ENCODE measurements around the gene SIL1.
A peak's percentile ranks its signal among the peaks of the same experiment; 100 is the strongest.
"Not testable (repeated sequence)": the region's sequence is repeated elsewhere in the genome, so short reads cannot be mapped to it uniquely, and the experiment has no call there.

Gene SIL1

GRCh38 chr5:139197710-139198669 lies at the start of gene SIL1:
TSS of gene SIL1 (minus strand) at chr5:139198368. CDS start at chr5:139127843, 70,525 bp downstream.
- DNase-seq = peak; percentile 91 to 97 (median 92)

- peak in 2 of 4 experiments; percentile 11 to 13 for DNase-seq
Measured at GRCh38 chr5:139246394-139246793, 48.2 kb upstream of the SIL1 start.

GRCh38 chr5:139245637-139246339 lies 47.6 kb upstream of the SIL1 start:
- DNase-seq = no peak

GRCh38 chr5:139243425-139243970 lies 45.3 kb upstream of the SIL1 start:
- no peak for DNase-seq

GRCh38 chr5:139241139-139241538 lies 43.0 kb upstream of the SIL1 start:
- DNase-seq = no peak

DNA sequence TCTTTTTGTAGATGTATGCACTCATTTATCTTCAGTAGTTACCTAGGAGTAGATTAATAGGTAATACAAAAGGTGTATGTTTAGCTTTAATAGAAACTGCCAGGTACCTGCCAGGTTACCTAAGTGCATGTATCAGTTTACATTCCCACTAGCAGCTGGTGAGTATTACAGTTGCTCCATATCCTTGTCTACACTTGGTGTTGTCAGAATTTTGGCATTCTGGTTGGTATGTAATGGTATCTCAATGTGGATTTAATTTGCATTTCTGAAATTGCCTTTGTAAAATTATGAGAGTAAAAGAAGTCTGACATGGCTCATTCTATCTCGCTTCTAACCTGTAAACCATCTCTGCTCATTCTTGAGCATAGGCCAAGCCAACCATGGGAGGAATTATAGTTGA lies 38.3 kb upstream of the SIL1 start:
- no peak for DNase-seq

- DNase-seq = no peak
Measured at GRCh38 chr5:139232147-139232724, 34.1 kb upstream of the SIL1 start.

DNA sequence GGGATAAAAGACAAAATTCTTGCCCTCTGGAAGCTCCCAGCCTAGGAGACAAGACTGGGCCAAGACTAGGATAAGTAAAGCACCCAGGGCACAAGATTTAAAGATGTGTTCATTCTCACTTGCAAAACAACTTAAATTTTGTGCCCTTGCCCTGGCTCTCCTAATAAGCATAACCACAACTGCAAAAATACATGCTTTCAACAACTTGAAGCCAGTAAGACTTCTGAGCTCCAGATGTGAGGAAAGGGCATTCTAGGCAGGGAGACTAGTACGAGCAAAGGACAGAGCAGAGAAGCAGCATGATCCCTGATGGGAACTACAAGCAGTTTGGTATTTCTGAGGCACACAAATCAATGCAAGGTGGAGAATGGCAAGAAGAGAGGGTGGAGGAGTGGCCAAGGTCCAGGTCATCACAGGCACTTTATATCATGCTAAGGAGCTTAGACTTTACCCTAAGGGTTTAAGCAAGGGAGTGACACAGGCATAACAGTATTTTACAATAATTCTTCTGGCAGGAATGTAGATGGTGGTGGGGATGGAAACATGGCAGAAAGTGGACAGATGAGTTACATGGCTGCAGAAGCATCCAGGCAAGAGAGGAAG lies 30.1 kb upstream of the SIL1 start:
- no peak for DNase-seq

DNA sequence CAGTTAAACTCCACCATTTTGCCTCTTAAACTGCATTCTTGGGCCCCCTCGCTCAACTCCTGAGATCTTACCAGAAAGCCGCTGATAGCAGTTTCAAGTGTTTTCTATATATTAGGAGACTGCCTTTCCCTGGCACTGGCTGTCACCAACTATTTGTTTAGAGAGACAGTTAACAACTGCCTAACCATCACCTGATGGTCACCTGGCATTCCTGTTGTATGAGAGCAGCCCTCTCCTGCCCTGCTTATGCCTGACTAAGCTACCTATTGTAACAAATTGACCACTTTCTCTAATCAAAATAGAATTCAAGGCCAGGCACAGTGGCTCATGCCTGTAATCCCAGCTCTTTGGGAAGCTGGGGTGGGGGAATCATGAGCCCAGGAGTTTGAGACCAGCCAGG lies 28.0 kb upstream of the SIL1 start:
- DNase-seq = no peak

- no peak for DNase-seq
Measured at GRCh38 chr5:139223481-139223880, 25.3 kb upstream of the SIL1 start.

DNA sequence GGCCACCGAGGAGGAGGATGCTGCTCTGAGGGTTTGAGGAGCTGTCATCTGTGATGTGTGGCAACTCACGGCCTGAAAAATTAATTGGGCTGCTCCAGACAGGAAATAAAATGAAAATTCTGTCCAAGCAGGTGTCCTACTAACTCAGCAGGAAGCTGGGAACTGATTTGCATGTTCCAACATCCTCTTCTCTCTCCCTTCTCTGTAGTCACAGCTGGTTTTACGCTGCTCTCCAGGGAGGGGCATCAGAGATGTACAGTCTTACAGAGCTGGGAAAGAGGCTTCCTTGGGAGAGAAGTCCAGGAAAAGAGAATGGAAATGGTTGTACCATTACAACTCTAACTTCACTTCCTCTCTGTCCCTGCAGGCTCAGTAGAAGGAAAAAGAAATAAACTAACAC lies 24.2 kb upstream of the SIL1 start:
- no peak for DNase-seq

DNA sequence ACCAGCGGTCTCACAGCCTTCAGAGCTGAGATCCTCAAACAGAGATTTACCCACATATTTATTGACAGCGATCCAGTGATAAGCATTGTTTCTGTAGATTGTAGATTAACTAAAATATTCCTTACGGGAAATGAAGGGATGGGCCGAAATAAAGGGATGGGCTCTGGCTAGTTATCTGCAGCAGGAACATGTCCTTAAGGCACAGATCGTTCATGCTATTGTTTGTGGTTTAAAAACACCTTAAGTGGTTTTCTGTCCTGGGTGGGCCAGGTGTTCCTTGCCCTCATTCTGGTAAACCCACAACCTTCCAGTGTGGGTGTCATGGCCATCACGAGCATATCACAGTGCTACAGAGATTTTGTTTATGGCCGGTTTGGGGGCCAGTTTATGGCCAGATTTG lies 19.9 kb upstream of the SIL1 start:
- not testable (repeated sequence) for DNase-seq

DNA sequence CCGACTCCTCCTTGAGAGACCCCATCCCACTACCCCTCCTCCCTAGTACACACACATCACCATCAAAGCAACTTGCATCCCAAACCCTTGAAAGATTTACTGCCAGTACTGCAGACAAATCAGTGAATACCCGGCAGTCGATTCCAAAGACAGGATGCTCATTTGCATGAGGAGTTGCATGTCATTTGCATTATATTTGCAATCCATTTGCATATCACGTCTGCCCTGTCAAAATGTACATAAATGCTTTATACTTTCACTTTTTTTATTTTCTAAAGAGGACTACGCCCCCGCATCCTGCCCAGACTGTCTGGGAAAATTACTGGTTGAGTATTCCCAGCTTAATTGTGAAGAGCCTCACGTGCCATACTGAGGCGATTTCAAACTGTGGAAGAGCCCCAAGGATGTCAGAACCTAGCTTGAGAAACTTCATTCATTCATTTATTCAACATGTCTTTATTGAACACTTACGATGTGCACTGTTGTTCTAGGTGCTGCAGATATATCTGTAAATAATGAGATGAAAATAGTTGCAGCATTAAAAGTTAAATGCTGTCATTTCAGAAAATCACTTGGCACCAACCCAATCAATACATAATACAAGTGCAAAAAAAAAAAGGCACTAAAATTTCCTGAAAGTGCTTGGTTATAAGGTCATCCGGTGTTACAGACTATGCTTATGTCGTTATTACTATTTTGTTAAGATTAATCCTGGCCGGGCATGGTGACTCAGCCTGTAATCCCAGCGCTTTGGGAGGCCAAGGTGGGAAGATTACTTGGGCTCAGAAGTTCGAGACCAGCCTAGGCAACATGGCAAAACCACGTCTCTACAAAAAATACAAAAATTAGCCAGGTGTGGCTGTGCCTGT lies 17.2 kb upstream of the SIL1 start:
- no peak for DNase-seq

- no peak for DNase-seq
Measured at GRCh38 chr5:139214646-139215045, 16.5 kb upstream of the SIL1 start.

DNA sequence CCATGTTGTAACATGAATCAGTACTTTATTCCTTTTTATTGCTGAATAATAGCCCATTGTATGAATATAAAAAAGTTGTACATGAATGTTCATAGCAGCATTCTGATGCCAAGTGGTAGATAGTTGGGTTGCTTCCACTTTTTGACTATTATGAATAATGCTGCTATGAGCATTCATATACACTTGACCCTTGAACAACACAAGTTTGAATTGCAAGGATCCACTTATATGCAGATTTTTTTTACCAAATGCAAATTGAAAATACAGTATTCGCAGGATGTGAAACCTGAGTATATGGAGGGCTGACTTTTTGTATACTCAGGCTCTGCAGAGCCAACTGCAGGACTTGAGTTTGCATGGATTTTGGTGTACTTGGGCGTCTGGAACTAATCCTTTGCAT lies 14.7 kb upstream of the SIL1 start:
- DNase-seq = no peak

- no peak for DNase-seq
Measured at GRCh38 chr5:139212486-139212885, 14.3 kb upstream of the SIL1 start.

DNA sequence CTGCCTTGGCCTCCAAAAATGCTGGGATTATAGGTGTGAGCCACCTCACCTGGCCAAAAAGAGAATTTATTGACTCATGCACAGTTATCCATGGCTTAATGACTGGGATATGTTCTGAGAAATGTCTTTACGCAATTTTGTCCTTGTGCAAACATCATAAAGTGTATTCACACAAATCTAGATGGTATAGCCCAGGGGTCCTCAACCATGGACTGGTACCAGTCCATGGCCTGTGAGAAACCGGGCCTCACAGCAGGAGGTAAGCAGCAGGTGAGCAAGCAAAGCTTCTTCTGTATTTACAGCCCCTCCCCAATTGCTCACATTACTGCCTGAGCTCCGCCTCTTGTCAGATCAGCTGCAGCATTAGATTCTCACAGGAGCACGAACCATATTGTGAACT lies 12.4 kb upstream of the SIL1 start:
- DNase-seq = no peak

GRCh38 chr5:139207297-139208000 lies 9.3 kb upstream of the SIL1 start:
- DNase-seq = no peak

DNA sequence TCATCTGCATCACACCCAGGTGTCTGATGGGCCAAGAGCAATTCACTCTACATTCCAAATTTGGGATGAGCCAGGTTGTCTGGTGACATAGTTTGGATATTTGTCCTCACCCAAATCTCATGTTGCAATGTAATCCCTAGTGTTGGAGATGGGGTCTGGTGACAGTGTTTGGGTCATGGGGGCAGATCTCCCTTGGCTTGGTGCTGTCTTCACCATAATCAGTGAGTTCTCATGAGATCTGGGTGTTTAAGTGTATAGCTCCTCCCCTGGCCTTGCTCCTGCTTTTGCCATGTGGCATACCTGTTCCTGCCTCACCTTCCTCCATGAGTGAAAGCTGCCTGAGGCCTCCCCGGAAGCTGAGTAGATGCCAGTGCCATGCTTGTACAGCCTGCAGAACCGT lies 7.4 kb upstream of the SIL1 start:
- DNase-seq = no peak

DNA sequence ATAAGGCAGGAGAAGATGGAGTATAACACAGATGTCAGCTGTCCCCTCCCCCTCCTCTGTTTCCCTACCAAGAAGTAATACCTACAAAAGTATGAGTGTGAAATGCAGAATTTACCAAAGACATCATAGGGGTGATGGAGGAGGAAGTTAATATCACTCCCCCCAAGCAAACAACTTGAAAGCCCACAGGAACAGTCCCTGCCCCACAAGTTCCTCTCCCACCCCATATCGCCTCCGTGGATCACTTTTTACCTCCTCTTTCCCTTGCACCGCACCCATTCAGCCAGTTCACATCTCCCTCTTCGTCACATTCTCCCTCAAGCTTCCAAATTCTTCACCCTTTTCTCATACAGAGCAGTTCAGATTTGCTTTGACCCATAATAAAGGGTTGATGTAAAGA lies 7.0 kb upstream of the SIL1 start:
- DNase-seq = no peak

- no peak for DNase-seq
Measured at GRCh38 chr5:139204196-139204595, 6.0 kb upstream of the SIL1 start.

Data from activated naive CD4-positive, alpha-beta T cell (primary cell).